K562 (cell line): ENCODE results near the gene RHD. TPM values are rescaled to one million over a fixed set of nuclear protein-coding genes. Genes with fewer than 3 reads are reported as not detected.

ENCODE experiments used
- ADNP ChIP-seq: fragments of 200-800 bp; sonication (Bioruptor generic); IDR thresholded peaks from 2 replicates; pipeline ENCODE4 v1.6.1; 2016; ENCODE audit warnings: missing genetic modification characterization, missing compliant biosample characterization
- ARID3B ChIP-seq: fragments of 250-450 bp; sonication (Bioruptor Pico); IDR thresholded peaks from 2 replicates; pipeline ENCODE4 v1.4.0; 2020; ENCODE audit warnings: borderline replicate concordance
- CBX1 ChIP-seq: sonication (generic); IDR thresholded peaks from 2 replicates; pipeline ENCODE4 v1.6.1; 2016; ENCODE audit warnings: antibody characterized with exemption, low read depth, mild to moderate bottlenecking
- ELF4 ChIP-seq: fragments of 450-650 bp; formaldehyde crosslinking; IDR thresholded peaks from 2 replicates; pipeline ENCODE4 v1.4.0; 2022; ENCODE audit warnings: missing genetic modification characterization
- ETS1 ChIP-seq: conservative IDR thresholded peaks from 2 replicates; pipeline ENCODE4 v1.6.1; 2011; ENCODE audit warnings: low read depth, mild to moderate bottlenecking, low read length; ENCODE audit not compliant: control insufficient read depth
- JUN ChIP-seq, 2 experiments: sonication (generic) in 1 of 2; formaldehyde crosslinking in 1 of 2; IDR thresholded peaks; 2 replicates each; pipeline versions ENCODE4 v1.6.1 to v1.8.0; 2012 to 2022; ENCODE audit warnings: borderline replicate concordance in 2 of 2, mild to moderate bottlenecking in 2 of 2, improper control_type of control experiment in 1 of 2, low read depth in 1 of 2, low read length in 1 of 2, missing genetic modification reagents in 1 of 2
- NFIC ChIP-seq: fragments of 450-650 bp; IDR thresholded peaks from 2 replicates; pipeline ENCODE4 v1.6.1; 2017; ENCODE audit warnings: mild to moderate bottlenecking, inconsistent platforms
- PML ChIP-seq: IDR thresholded peaks from 2 replicates; pipeline ENCODE4 v1.6.1; 2012; ENCODE audit warnings: low read length, inconsistent platforms
- RAD21 ChIP-seq, 2 experiments: fragments of 250-450 bp in 1 of 2; fragments of 450-650 bp in 1 of 2; sonication (Bioruptor Pico) in 1 of 2; formaldehyde crosslinking in 1 of 2; IDR thresholded peaks in 1 of 2; conservative IDR thresholded peaks in 1 of 2; 2 replicates each; pipeline versions ENCODE4 v1.4.0 to v1.8.0; 2020 to 2022; ENCODE audit warnings: mild to moderate bottlenecking in 2 of 2, moderate library complexity in 1 of 2
- RBBP5 ChIP-seq: fragments of 200-600 bp; sonication (generic); IDR thresholded peaks from 2 replicates; pipeline ENCODE4 v1.6.1; 2012; ENCODE audit warnings: borderline replicate concordance, mild to moderate bottlenecking, low read length, control low read depth, inconsistent platforms; ENCODE audit not compliant: insufficient read depth, poor library complexity, severe bottlenecking
- RBM14 ChIP-seq: fragments of 200-400 bp; formaldehyde crosslinking; IDR thresholded peaks from 2 replicates; pipeline ENCODE4 v1.6.1; 2018; ENCODE audit warnings: low read depth, mild to moderate bottlenecking, low read length, moderate library complexity, borderline replicate concordance; ENCODE audit not compliant: insufficient read depth
- TAL1 ChIP-seq: fragments of 450-650 bp; IDR thresholded peaks from 2 replicates; pipeline ENCODE4 v1.6.1; 2016; ENCODE audit warnings: mild to moderate bottlenecking
- TEAD2 ChIP-seq: fragments of 450-650 bp; IDR thresholded peaks from 2 replicates; pipeline ENCODE4 v1.6.1; 2016; ENCODE audit warnings: missing genetic modification characterization, control low read depth, missing compliant biosample characterization
- TFAM ChIP-seq: fragments of 250-450 bp; sonication (Bioruptor Pico); conservative IDR thresholded peaks from 2 replicates; pipeline ENCODE4 v1.5.0; 2021; ENCODE audit warnings: mild to moderate bottlenecking, moderate library complexity
- YBX1 ChIP-seq: fragments of 450-650 bp; IDR thresholded peaks from 2 replicates; pipeline ENCODE4 v1.7.1; 2016; ENCODE audit warnings: mild to moderate bottlenecking
- ZNF12 ChIP-seq: sonication (generic); formaldehyde crosslinking; IDR thresholded peaks from 2 replicates; pipeline ENCODE4 v1.4.0; 2020; ENCODE audit warnings: mild to moderate bottlenecking, missing genetic modification reagents
- ZNF174 ChIP-seq: fragments of 250-450 bp; sonication (Bioruptor Pico); IDR thresholded peaks from 2 replicates; pipeline ENCODE4 v1.4.0; 2020; ENCODE audit warnings: mild to moderate bottlenecking
- ZNF253 ChIP-seq: fragments of 250-450 bp; sonication (Bioruptor Pico); conservative IDR thresholded peaks from 2 replicates; pipeline ENCODE4 v1.6.1; 2021; ENCODE audit warnings: mild to moderate bottlenecking
- ZNF354B ChIP-seq: fragments of 250-450 bp; sonication (Bioruptor Pico); IDR thresholded peaks from 2 replicates; pipeline ENCODE4 v1.4.0; 2020
- ZNF76 ChIP-seq: fragments of 250-450 bp; sonication (Bioruptor Pico); IDR thresholded peaks from 2 replicates; pipeline ENCODE4 v1.4.0; 2020; ENCODE audit warnings: mild to moderate bottlenecking, moderate library complexity, borderline replicate concordance
- polyA plus RNA-seq, 8 experiments: library from polyadenylated mRNA; depleted of rRNA in 4 of 8; stranded (reverse) in 5 of 8; unstranded in 3 of 8; fragments of >200 nt; fragmentation: Nextera tagmentation in 2 of 8; fragmentation: Illumina TruSeq in 1 of 8; extraction: Ambion mirVana in 2 of 8; extraction: Trizol in 1 of 8; gene quantifications; 2 replicates each; pipeline versions ENCODE4 v1.2.1 to v1.2.3, GENCODE V29; 2011 to 2014; ENCODE audit warnings: inconsistent platforms in 1 of 8, missing spikeins in 1 of 8
- total RNA-seq, 7 experiments: library from RNA; depleted of rRNA in 6 of 7; stranded (reverse); fragments of >200 nt in 6 of 7; fragmentation: Illumina TruSeq in 2 of 7; extraction: Trizol in 2 of 7; gene quantifications; 2 replicates each; pipeline versions ENCODE4 v1.2.1 to v1.2.3, GENCODE V29; 2011 to 2021; ENCODE audit warnings: low replicate concordance in 1 of 7
- TF ChIP-seq, protein P1 (sequence below): fragments of 450-650 bp; IDR thresholded peaks from 2 replicates; pipeline ENCODE4 v1.6.1; 2016; ENCODE audit warnings: mild to moderate bottlenecking

Gene RHD
- total and polyA plus RNA-seq, 9 of the 15 experiments (the other 6 are each of a cell fraction or from before 2014, with no cell fraction given) = 8.8 to 32.4 (median 15.0) TPM

DNA sequence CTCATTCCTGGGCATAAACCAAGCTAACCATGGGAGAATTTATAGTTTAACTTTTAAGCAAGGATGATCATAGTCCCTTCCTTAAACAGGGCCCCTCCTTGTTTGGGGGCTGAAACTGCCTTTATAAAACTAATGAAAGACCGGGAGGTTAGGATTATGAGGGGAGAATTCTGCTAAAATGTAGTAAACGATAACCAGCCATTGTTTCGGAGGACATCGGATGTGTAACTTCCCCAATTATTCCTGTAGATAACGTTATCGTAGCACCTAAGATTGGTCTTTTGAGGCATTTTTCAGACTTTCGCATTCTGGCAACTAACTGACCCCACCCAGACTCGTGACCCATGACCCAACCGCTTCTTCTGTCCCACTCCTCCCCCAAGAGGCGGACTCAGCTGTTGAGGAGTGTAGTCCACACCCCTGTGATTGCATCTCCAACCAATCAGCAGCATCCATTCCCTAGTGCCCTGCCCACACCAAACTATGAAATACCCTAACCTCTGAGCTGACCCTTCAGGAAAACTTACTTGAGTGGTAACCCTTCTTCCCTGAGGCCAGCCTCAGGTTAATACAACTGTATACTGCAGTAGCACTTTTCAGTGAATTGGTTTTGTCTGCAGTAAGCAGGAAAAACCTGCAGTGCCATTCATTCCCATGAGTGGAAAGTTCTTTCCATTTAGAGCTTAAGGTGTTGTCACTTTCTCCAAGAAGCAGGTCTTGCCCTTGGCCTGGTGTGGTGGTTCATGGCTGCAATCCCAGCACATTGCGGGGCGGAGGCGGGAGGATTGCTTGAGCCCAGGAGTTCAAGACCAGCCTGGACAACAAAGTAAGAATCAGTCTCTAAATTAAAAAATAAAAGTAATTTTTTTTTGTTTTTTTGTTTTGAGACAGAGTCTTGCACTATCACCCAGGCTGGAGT, 39.2 kb upstream of the RHD start (continued):
- TF ChIP-seq ETS1 (no peak), RBBP5 (peak; percentile 1), ZNF12 (no peak), ARID3B (CRISPR knock-in tag) (no peak), PML (peak; percentile 55; the same call in 1 of the 2 replicates), TFAM (CRISPR knock-in tag) (no peak), JUN (IDR thresholded peaks at IDR 0.05; ENCODE audit: borderline replicate concordance, low read depth, low read length) (no peak), JUN (CRISPR knock-in tag; IDR thresholded peaks at IDR 0.05; ENCODE audit: borderline replicate concordance) (no peak), NFIC (0 out of 2 replicates have a peak, but pooled peaks have one; percentile 60), RBM14 (no peak), ADNP (tag) (peak; percentile 46; the same call in 1 of the 2 replicates), ZNF174 (CRISPR knock-in tag) (no peak), ZNF354B (CRISPR knock-in tag) (no peak), RAD21 (CRISPR knock-in tag; conservative IDR thresholded peaks at IDR 0.05 in 1 of 2, IDR thresholded peaks at IDR 0.05 in 1 of 2) (no peak; a peak in 1 of 4 replicates), ELF4 (CRISPR knock-in tag) (peak; percentile 5; the same call in 1 of the 2 replicates), ZNF253 (CRISPR knock-in tag) (no peak), ZNF76 (no peak), TEAD2 (tag) (no peak), YBX1 (no peak), TAL1 (peak; percentile 60), CBX1 (peak; percentile 66; the same call in 1 of the 2 replicates)
- TF ChIP-seq, protein P1, sequence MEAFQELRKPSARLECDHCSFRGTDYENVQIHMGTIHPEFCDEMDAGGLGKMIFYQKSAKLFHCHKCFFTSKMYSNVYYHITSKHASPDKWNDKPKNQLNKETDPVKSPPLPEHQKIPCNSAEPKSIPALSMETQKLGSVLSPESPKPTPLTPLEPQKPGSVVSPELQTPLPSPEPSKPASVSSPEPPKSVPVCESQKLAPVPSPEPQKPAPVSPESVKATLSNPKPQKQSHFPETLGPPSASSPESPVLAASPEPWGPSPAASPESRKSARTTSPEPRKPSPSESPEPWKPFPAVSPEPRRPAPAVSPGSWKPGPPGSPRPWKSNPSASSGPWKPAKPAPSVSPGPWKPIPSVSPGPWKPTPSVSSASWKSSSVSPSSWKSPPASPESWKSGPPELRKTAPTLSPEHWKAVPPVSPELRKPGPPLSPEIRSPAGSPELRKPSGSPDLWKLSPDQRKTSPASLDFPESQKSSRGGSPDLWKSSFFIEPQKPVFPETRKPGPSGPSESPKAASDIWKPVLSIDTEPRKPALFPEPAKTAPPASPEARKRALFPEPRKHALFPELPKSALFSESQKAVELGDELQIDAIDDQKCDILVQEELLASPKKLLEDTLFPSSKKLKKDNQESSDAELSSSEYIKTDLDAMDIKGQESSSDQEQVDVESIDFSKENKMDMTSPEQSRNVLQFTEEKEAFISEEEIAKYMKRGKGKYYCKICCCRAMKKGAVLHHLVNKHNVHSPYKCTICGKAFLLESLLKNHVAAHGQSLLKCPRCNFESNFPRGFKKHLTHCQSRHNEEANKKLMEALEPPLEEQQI = peak; percentile 73; the same call in 1 of the 2 replicates
